Measurements from ENCODE around the gene ECHDC1.
"Not testable (repeated sequence)": the region's sequence is repeated elsewhere in the genome, so short reads cannot be mapped to it uniquely, and the experiment has no call there.

ECHDC1 gene

GRCh38 chr6:127352524-127352923, 9.1 kb upstream of the ECHDC1 start:
- TF ChIP-seq POLR2A (IDR thresholded peaks at IDR 0.05; ENCODE audit: low read length), result no peak
- no peak for TF ChIP-seq GATA1 (IDR thresholded peaks at IDR 0.05; ENCODE audit: low read depth, low read length)
- DNase-seq, result no peak

GRCh38 chr6:127349980-127350379, 6.6 kb upstream of the ECHDC1 start:
- DNase-seq, result no peak
- TF ChIP-seq POLR2A (IDR thresholded peaks at IDR 0.05; ENCODE audit: low read length) (no peak), GATA1 (IDR thresholded peaks at IDR 0.05; ENCODE audit: low read depth, low read length) (no peak)

GRCh38 chr6:127348028-127348661, 4.7 kb upstream of the ECHDC1 start:
- DNase-seq, result no peak
- TF ChIP-seq GATA1 (IDR thresholded peaks at IDR 0.05; ENCODE audit: low read depth, low read length), result no peak
- no peak for TF ChIP-seq POLR2A (IDR thresholded peaks at IDR 0.05; ENCODE audit: low read length)

- DNase-seq, result no peak
- no peak for TF ChIP-seq POLR2A (IDR thresholded peaks at IDR 0.05; ENCODE audit: low read length)
- no peak for TF ChIP-seq GATA1 (IDR thresholded peaks at IDR 0.05; ENCODE audit: low read depth, low read length)
Observed at GRCh38 chr6:127347178-127347577, 3.8 kb upstream of the ECHDC1 start.

- DNase-seq, result no peak
- no peak for TF ChIP-seq GATA1 (IDR thresholded peaks at IDR 0.05; ENCODE audit: low read depth, low read length)
- TF ChIP-seq POLR2A (IDR thresholded peaks at IDR 0.05; ENCODE audit: low read length), result no peak
Observed at GRCh38 chr6:127345521-127345920, 2.1 kb upstream of the ECHDC1 start.

GRCh38 chr6:127343809-127344659, 625 bp upstream of the ECHDC1 start:
- DNase-seq, result peak; percentile 54 to 62
- TF ChIP-seq POLR2A (IDR thresholded peaks at IDR 0.05; ENCODE audit: low read length), result no peak
- TF ChIP-seq GATA1 (IDR thresholded peaks at IDR 0.05; ENCODE audit: low read depth, low read length), result no peak

- TF ChIP-seq GATA1 (IDR thresholded peaks at IDR 0.05; ENCODE audit: low read depth, low read length) (no peak), POLR2A (IDR thresholded peaks at IDR 0.05; ENCODE audit: low read length) (no peak)
- DNase-seq, result peak in 1 of 2 experiments; percentile 31
Observed at GRCh38 chr6:127342296-127342945, 988 bp downstream of the ECHDC1 start.

- DNase-seq, result no peak
- TF ChIP-seq GATA1 (IDR thresholded peaks at IDR 0.05; ENCODE audit: low read depth, low read length) (no peak), POLR2A (IDR thresholded peaks at IDR 0.05; ENCODE audit: low read length) (no peak)
Observed at GRCh38 chr6:127341471-127342202, 1.8 kb downstream of the ECHDC1 start.

GRCh38 chr6:127340171-127340570, 3.2 kb downstream of the ECHDC1 start:
- no peak for DNase-seq
- no peak for TF ChIP-seq GATA1 (IDR thresholded peaks at IDR 0.05; ENCODE audit: low read depth, low read length)
- TF ChIP-seq POLR2A (IDR thresholded peaks at IDR 0.05; ENCODE audit: low read length), result no peak

- no peak for DNase-seq
- TF ChIP-seq POLR2A (IDR thresholded peaks at IDR 0.05; ENCODE audit: low read length), result no peak
- TF ChIP-seq GATA1 (IDR thresholded peaks at IDR 0.05; ENCODE audit: low read depth, low read length), result no peak
Observed at GRCh38 chr6:127338936-127339335, 4.5 kb downstream of the ECHDC1 start.

- DNase-seq, result no peak
- TF ChIP-seq GATA1 (IDR thresholded peaks at IDR 0.05; ENCODE audit: low read depth, low read length), result no peak
- TF ChIP-seq POLR2A (IDR thresholded peaks at IDR 0.05; ENCODE audit: low read length), result no peak
Observed at GRCh38 chr6:127332383-127332961, 10.9 kb downstream of the ECHDC1 start.

- DNase-seq, result not testable (repeated sequence)
Observed at GRCh38 chr6:127331256-127331655, 12.2 kb downstream of the ECHDC1 start.

GRCh38 chr6:127328043-127328609, 15.3 kb downstream of the ECHDC1 start:
- TF ChIP-seq GATA1 (IDR thresholded peaks at IDR 0.05; ENCODE audit: low read depth, low read length) (no peak), POLR2A (IDR thresholded peaks at IDR 0.05; ENCODE audit: low read length) (no peak)
- DNase-seq, result no peak
